ENCODE results near the gene EYS. TPM values are rescaled to one million over a fixed set of nuclear protein-coding genes. Genes with fewer than 3 reads are reported as not detected.

Gene EYS
- total and polyA plus RNA-seq, 2 of the 8 experiments (the other 6 are each of a cell fraction or from before 2014, with no cell fraction given), result 0.05 to 0.13 TPM

- TF ChIP-seq CHD7 (IDR thresholded peaks at IDR 0.05; ENCODE audit: insufficient replicate concordance, low read length) (no peak), GTF2F1 (IDR thresholded peaks at IDR 0.05; ENCODE audit: borderline replicate concordance, low read depth, low read length) (no peak), USF2 (IDR thresholded peaks at IDR 0.05; ENCODE audit: low read length) (no peak), SIX5 (IDR thresholded peaks at IDR 0.05; ENCODE audit: low read depth, low read length) (no peak), ASH2L (IDR thresholded peaks at IDR 0.05; ENCODE audit: low read length) (no peak), RFX5 (IDR thresholded peaks at IDR 0.05; ENCODE audit: borderline replicate concordance, low read depth, low read length) (no peak), HDAC2 (IDR thresholded peaks at IDR 0.05; ENCODE audit: borderline replicate concordance in 1 of 2, low read depth in 2 of 2, low read length in 2 of 2) (no peak), SUZ12 (IDR thresholded peaks at IDR 0.05; ENCODE audit: low read length) (no peak), POLR2A (IDR thresholded peaks at IDR 0.05; ENCODE audit: control extremely low read depth in 1 of 2, low read depth in 2 of 2, low read length in 2 of 2) (no peak), SRF (IDR thresholded peaks at IDR 0.05; ENCODE audit: low read depth, low read length) (no peak)
Measured at GRCh38 chr6:64006246-64006645, 1700.8 kb downstream of the EYS start (continued).

Data from H1 (cell line).